NCI-H1436 (cell line): ENCODE measurements around the gene SH3D19.

Experiments used
- DNase-seq: peaks from one replicate; lab custom pipeline; 2025; lab: John Stamatoyannopoulos, UW

Gene SH3D19

GRCh38 chr4:151197247-151197646 lies 128.2 kb downstream of the SH3D19 start:
- DNase-seq: no peak

- DNase-seq: no peak
These were observed 129.6 kb downstream of the SH3D19 start for GRCh38 chr4:151195801-151196200.

GRCh38 chr4:151193414-151193813 lies 132.0 kb downstream of the SH3D19 start:
- no peak for DNase-seq

GRCh38 chr4:151192556-151193235 lies 132.7 kb downstream of the SH3D19 start:
- DNase-seq: no peak

- DNase-seq: no peak
These were observed 140.6 kb downstream of the SH3D19 start for GRCh38 chr4:151184523-151185458.

- no peak for DNase-seq
These were observed 142.9 kb downstream of the SH3D19 start for GRCh38 chr4:151182455-151182996.

GRCh38 chr4:151176685-151177084 lies 148.7 kb downstream of the SH3D19 start:
- no peak for DNase-seq

GRCh38 chr4:151175754-151176631 lies 149.4 kb downstream of the SH3D19 start:
- no peak for DNase-seq

- no peak for DNase-seq
These were observed 150.2 kb downstream of the SH3D19 start for GRCh38 chr4:151175233-151175632.

- no peak for DNase-seq
These were observed 150.6 kb downstream of the SH3D19 start for GRCh38 chr4:151174784-151175183.

- DNase-seq: no peak
These were observed 151.5 kb downstream of the SH3D19 start for GRCh38 chr4:151173871-151174270.

GRCh38 chr4:151169900-151170299 lies 155.5 kb downstream of the SH3D19 start:
- no peak for DNase-seq

- DNase-seq: no peak
These were observed 156.2 kb downstream of the SH3D19 start for GRCh38 chr4:151169223-151169622.

- DNase-seq: no peak
These were observed 157.8 kb downstream of the SH3D19 start for GRCh38 chr4:151167561-151167960.

GRCh38 chr4:151166636-151167035 lies 158.8 kb downstream of the SH3D19 start:
- peak; percentile 58 for DNase-seq

- DNase-seq: no peak
These were observed 160.0 kb downstream of the SH3D19 start for GRCh38 chr4:151165205-151166000.

GRCh38 chr4:151163855-151164254 lies 161.6 kb downstream of the SH3D19 start:
- no peak for DNase-seq

GRCh38 chr4:151158979-151159378 lies 166.4 kb downstream of the SH3D19 start:
- DNase-seq: no peak

- DNase-seq: no peak
These were observed 167.9 kb downstream of the SH3D19 start for GRCh38 chr4:151157543-151157942.

- no peak for DNase-seq
These were observed 171.8 kb downstream of the SH3D19 start for GRCh38 chr4:151153585-151153984.

GRCh38 chr4:151152028-151152427 lies 173.4 kb downstream of the SH3D19 start:
- no peak for DNase-seq
